Body of pancreas (tissue), 4 donors: ENCODE results near the gene BHLHA9.

Experiments
- CTCF ChIP-seq, 7 experiments: fragments of 450-650 bp in 4 of 7; fragments of 200-600 bp in 3 of 7; sonication (generic) in 3 of 7; IDR thresholded peaks; one replicate each; pipeline ENCODE4 v1.5.1; 2016 to 2019; ENCODE audit warnings: antibody characterized with exemption in 7 of 7
- POLR2A ChIP-seq, 3 donors: fragments of 450-650 bp; IDR thresholded peaks; one replicate each; pipeline ENCODE4 v1.6.1; 2016; ENCODE audit warnings: antibody characterized with exemption in 3 of 3, mild to moderate bottlenecking in 2 of 3

- TF ChIP-seq POLR2A (IDR thresholded peaks at IDR 0.05) = no peak
- TF ChIP-seq CTCF (IDR thresholded peaks at IDR 0.05) = no peak
These were observed 19.5 kb downstream of the BHLHA9 start for GRCh38 chr17:1289695-1290094.
